GM18508 (cell line): ENCODE results near the gene CELA2B.
"Not testable (repeated sequence)": the region's sequence is repeated elsewhere in the genome, so short reads cannot be mapped to it uniquely, and the experiment has no call there.

Source experiments
- ATAC-seq: cut with Tn5 transposase; IDR thresholded peaks from one replicate; pipeline ENCODE4 v1.9.1; 2021; ENCODE audit warnings: moderate number of reproducible peaks; ENCODE audit not compliant: insufficient read depth, unreplicated experiment

CELA2B gene

GRCh38 chr1:15444468-15445389 is 31.2 kb upstream of the CELA2B start:
- no peak for ATAC-seq

DNA sequence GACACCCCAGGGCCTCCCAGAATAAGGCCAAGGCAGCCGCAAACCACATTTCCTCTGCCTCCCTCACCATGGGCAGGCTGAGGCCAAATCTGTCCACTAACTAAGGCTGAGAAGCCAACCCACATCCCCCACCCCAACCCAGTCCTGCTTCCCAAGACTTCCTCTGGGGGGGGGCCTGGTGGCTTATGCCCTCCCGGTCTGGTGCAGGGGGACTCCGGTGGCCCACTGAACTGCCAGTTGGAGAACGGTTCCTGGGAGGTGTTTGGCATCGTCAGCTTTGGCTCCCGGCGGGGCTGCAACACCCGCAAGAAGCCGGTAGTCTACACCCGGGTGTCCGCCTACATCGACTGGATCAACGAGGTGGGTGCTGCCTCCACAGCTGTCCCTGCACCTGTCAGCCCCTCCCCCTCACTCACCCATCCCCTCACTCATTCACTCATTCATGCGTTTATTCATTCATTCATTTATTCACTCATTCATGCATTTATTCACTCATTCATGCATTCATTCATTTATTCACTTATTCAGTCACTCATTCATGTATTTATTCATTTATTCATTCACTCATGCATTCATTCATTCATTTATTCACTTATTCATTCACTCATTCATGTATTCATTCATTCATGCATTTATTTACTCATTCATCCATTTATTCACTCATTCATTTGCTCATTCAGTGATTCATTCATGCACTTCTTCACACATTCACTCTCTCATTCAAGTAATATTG is 30.3 kb upstream of the CELA2B start:
- no peak for ATAC-seq

DNA sequence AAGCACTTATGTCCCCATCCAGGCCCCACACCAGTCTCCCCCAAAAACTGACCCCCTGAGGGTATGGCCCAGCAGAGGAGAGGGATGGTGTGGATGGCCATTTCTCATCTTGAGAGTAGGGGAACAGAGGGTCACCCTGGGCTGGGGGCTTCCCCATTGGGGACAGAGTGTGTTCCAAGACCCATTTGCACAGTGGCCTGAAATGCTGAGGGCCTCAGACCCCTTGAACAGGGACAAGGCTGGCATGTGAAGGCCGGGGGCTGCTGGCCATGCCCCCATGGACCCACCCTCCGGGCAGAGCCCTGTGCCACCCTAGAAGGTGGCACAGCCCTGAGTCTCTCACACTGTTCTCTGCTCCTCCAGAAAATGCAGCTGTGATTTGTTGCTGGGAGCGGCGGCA is 29.7 kb upstream of the CELA2B start:
- ATAC-seq, result no peak

- no peak for ATAC-seq
Measured at GRCh38 chr1:15448877-15449462, 26.9 kb upstream of the CELA2B start.

DNA sequence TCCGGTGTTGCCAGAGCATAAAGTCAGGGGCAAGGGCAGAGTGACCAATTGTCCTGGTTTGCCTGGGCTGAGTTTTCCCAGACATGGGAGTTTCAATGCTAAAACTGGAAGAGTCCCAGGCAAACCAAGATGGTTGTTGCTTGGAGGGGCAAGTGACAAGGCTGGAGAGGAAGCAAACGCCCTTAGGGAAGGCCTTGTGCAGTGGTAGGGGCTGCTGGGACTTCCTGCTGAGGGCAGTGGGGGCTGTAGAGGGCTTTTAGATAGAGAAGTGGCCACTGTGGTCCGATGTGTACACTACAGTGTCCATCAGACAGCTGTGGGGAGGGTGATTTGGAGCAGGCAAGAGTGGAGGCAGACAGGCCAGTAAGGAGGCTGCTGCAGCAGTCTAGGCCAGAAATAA is 26.3 kb upstream of the CELA2B start:
- no peak for ATAC-seq

DNA sequence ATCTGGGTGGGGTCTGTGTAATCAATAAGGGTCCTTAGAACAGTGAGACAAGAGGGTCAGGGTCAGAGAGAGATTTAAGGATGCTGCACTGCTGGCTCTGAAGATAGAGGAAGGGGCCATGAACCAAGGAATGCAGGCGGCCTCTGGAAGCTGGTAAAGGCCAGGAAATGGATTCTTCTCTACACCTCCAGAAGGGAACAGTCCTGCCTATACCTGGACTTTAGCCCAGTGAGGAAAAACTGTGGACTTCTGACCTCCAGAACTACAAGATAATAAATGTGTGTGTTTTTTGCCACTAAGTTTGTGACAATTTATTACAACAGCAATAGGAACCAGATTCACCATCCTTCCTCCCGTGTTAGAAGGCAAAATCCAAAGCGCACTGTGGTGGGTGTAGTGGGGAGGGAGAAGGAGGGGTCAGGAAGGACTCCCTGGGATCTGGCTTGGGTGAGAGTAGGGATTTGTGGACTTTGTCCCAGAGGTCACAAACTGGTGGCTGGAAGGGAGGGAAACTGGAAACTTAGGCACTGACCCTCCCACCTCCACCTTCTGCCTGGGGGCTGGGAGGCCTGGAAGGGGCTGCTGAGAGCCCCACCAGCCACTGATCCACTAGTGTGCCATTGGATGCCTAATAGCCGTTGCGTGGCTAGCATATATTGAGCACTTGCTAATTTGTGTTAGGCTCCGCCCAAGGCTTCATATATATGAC is 24.7 kb upstream of the CELA2B start:
- ATAC-seq, result no peak

DNA sequence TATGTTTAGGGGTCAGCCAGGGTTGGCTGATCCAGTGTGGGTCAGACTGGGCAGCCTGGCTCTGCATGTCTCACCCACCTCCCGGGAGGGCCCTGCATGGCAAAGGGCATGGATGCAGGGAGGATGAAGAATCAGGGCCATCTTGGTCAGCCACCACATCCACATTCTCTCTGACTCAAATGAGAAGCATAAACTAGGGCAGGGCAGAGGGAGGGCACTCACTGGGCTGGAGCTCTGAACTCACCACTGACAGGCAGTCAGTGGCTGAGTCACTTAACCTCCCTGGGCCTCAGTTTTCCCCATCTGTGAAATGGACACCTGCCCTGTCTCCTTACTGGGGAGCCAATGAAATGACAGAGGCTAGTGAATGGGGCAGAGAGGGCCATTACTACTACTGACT is 23.7 kb upstream of the CELA2B start:
- no peak for ATAC-seq

- no peak for ATAC-seq
Measured at GRCh38 chr1:15452866-15453571, 22.9 kb upstream of the CELA2B start.

GRCh38 chr1:15453734-15454133 is 22.2 kb upstream of the CELA2B start:
- no peak for ATAC-seq

DNA sequence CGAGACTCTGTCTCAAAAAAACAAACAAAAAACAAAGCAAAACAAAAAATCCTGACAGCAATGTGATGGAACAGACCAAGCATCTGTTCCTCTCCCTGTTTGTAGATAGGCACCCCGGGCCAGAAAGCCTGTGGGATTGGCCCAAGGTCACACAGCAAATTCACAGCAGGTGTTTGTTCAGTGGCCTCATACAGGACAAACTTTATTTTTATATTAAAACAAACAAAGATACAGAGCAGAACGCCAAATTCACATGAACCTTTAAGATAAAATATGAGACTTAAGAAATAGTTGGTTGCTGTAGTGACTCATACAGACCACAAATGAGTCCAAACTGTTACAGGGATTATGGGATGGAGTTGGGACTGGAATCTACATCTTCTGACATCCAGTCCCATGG is 21.6 kb upstream of the CELA2B start:
- ATAC-seq, result no peak

GRCh38 chr1:15455522-15455921 is 20.4 kb upstream of the CELA2B start:
- no peak for ATAC-seq

GRCh38 chr1:15456313-15456954 is 19.5 kb upstream of the CELA2B start, which contains the start of gene CELA2A:
CELA2A (plus strand) TSS chr1:15456732; CDS start chr1:15456754, 22 bp downstream.
- ATAC-seq, result no peak

DNA sequence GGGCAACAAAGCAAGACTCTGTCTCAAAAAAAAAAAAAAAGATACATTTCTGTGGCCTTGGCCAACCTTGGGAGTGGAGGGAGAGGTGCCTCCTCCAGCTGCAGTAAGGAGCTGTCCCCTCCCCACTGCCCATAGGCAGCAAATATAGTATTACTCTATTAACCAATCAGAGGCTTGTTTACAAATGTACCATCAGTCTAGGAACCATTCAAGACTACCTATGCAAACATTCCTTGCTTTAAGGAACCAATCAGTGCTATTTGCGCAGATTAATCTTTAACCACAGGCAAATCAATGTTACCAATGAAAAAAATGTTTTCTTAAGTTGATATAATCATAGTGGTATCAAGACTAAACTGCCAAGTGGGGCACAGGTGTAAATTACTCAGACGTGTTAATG is 18.3 kb upstream of the CELA2B start:
- no peak for ATAC-seq

DNA sequence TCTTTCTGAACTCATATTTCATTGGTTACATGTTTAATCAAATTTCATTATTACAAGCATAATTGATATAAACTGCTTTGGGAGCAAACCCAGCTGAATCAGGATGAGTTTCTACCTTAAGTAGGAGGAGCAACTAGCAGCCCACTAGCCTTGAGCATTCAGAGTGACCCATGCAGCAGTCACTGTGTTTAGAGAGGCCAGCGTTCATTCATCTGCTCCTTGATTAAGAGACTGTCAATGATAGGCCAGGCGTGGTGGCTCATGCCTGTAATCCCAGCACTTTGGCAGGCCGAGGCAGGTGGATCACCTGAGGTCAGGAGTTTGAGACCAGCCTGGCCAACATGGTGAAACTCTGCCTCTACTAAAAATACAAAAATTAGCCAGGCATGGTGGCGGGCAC is 17.5 kb upstream of the CELA2B start:
- ATAC-seq, result not testable (repeated sequence)

- no peak for ATAC-seq
Measured at GRCh38 chr1:15459771-15460707, 15.9 kb upstream of the CELA2B start.

GRCh38 chr1:15460708-15461095 is 15.2 kb upstream of the CELA2B start:
- no peak for ATAC-seq

- not testable (repeated sequence) for ATAC-seq
Measured at GRCh38 chr1:15463064-15463800, 12.7 kb upstream of the CELA2B start.

GRCh38 chr1:15463926-15464322 is 12.0 kb upstream of the CELA2B start:
- not testable (repeated sequence) for ATAC-seq
